ENCODE data around the gene NEU2. TPM values are rescaled to one million over a fixed set of nuclear protein-coding genes. Genes with fewer than 3 reads are reported as not detected.

The NEU2 gene
- total RNA-seq, 4 donors from 2014 or later = not detected

- Histone ChIP-seq H3K4me1 (no peaks in the 10 kb centered on the region), H3K4me3 (no peak overlapping the region), H3K9me3 (no peaks in the 10 kb centered on the region), H3K27me3 (no peaks in the 10 kb centered on the region), H3K27ac (no peak overlapping the region), H3K36me3 (no peaks in the 10 kb centered on the region)
- DNase-seq = no peak
- intact Hi-C loops (cut with DNase I; ENCODE audit: low total_unique reads) = no loop called here
- TF ChIP-seq POLR2A (IDR thresholded peaks at IDR 0.05) (no peak), CTCF (IDR thresholded peaks at IDR 0.05) (no peak)
Observed at GRCh38 chr2:233022561-233022960, 9.9 kb upstream of the NEU2 start.

GRCh38 chr2:233023007-233023760 is 9.3 kb upstream of the NEU2 start:
- no peak for DNase-seq
- no peak overlapping the region for H3K4me3 ChIP-seq
- TF ChIP-seq CTCF (IDR thresholded peaks at IDR 0.05) (no peak), POLR2A (IDR thresholded peaks at IDR 0.05) (no peak)
- no peak overlapping the region for H3K27ac ChIP-seq
- no peaks in the 10 kb centered on the region for H3K9me3 ChIP-seq
- H3K27me3 ChIP-seq = no peaks in the 10 kb centered on the region
- intact Hi-C loops (cut with DNase I; ENCODE audit: low total_unique reads) = no loop called here
- H3K36me3 ChIP-seq = no peaks in the 10 kb centered on the region
- H3K4me1 ChIP-seq = no peaks in the 10 kb centered on the region

GRCh38 chr2:233023761-233024410 is 8.6 kb upstream of the NEU2 start:
- no peak for TF ChIP-seq CTCF (IDR thresholded peaks at IDR 0.05)
- no peak for TF ChIP-seq POLR2A (IDR thresholded peaks at IDR 0.05)
- H3K4me3 ChIP-seq = no peak overlapping the region
- no peak for DNase-seq
- H3K27me3 ChIP-seq = no peaks in the 10 kb centered on the region
- no peaks in the 10 kb centered on the region for H3K9me3 ChIP-seq
- intact Hi-C loops (cut with DNase I; ENCODE audit: low total_unique reads) = no loop called here
- no peak overlapping the region for H3K27ac ChIP-seq
- no peaks in the 10 kb centered on the region for H3K4me1 ChIP-seq
- H3K36me3 ChIP-seq = no peaks in the 10 kb centered on the region

- TF ChIP-seq POLR2A (IDR thresholded peaks at IDR 0.05) (no peak), CTCF (IDR thresholded peaks at IDR 0.05) (no peak)
- DNase-seq = no peak
- Histone ChIP-seq H3K4me1 (no peaks in the 10 kb centered on the region), H3K27ac (no peak overlapping the region), H3K36me3 (no peaks in the 10 kb centered on the region), H3K9me3 (no peaks in the 10 kb centered on the region), H3K27me3 (no peaks in the 10 kb centered on the region), H3K4me3 (no peak overlapping the region)
- intact Hi-C loops (cut with DNase I; ENCODE audit: low total_unique reads) = no loop called here
Observed at GRCh38 chr2:233025706-233026105, 6.8 kb upstream of the NEU2 start.

DNA sequence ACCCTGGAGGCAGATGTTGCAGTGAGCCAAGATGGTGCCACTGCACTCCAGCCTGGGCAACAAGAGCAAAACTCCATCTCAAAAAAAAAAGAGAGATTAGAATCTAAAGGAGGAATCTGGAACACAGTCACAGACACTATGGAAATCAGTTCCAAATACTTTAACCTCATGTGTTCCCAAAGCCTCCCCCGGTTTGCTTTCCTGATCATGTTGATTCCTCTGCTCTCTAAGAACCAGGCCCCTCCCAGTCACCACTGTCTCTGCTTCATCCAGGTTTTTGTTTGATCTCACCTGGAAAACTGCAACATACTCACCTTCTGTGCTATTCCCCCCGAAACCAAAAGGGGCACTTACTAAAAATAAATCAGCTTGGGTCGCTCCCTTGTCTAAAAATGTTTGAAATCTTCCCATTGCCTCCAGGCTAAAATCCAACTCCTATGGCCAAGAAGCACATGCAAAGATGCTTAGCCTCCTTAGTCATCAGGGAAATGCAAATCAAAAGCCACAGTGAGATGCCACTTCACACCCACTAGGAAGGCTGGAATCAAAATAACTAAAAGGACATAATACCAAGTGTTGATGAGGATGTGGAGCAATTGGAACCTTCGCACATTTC is 6.2 kb upstream of the NEU2 start:
- intact Hi-C loops (cut with DNase I; ENCODE audit: low total_unique reads) = no loop called here
- H3K27ac ChIP-seq = no peak overlapping the region
- H3K9me3 ChIP-seq = no peaks in the 10 kb centered on the region
- DNase-seq = no peak
- H3K27me3 ChIP-seq = no peaks in the 10 kb centered on the region
- no peaks in the 10 kb centered on the region for H3K36me3 ChIP-seq
- no peak for TF ChIP-seq CTCF (IDR thresholded peaks at IDR 0.05)
- TF ChIP-seq POLR2A (IDR thresholded peaks at IDR 0.05) = no peak
- no peak overlapping the region for H3K4me3 ChIP-seq
- H3K4me1 ChIP-seq = no peaks in the 10 kb centered on the region

Data from uterus (tissue), 4 donors.